B cell (primary cell): ENCODE measurements around the gene NFASC. TPM values are rescaled to one million over a fixed set of nuclear protein-coding genes. Genes with fewer than 3 reads are reported as not detected.

Experiments
- ATAC-seq: fragments of 200-7000 bp; cut with Tn5 transposase; one replicate; pipeline ENCODE4 v1.10.0; 2021; ENCODE audit warnings: low read depth, mild to moderate bottlenecking, moderate number of reproducible peaks, moderate library complexity
- CTCF ChIA-PET: fragments of 350-600 bp; sonication (Branson Sonifier 250); formaldehyde crosslinking; loops from one replicate; lab custom pipeline; 2021; ENCODE audit warnings: antibody characterized with exemption, inconsistent platforms; lab: Charles Lee
- POLR2A ChIA-PET: fragments of 350-600 bp; sonication (Branson Sonifier 250); formaldehyde crosslinking; loops from one replicate; lab custom pipeline; 2021; ENCODE audit warnings: antibody characterized with exemption; lab: Charles Lee
- DNase-seq: peaks from one replicate; pipeline ENCODE4 v3.0.0; 2013
- H2AFZ ChIP-seq: 2 replicates; pipeline ENCODE4 v1.6.1; 2012; ENCODE audit warnings: mild to moderate bottlenecking, low read depth, low read length; ENCODE audit not compliant: insufficient read depth, poor library complexity, severe bottlenecking
- H3K27ac ChIP-seq, 2 donors: 1 replicate in 1 of 2; 2 replicates in 1 of 2; pipeline ENCODE4 v1.5.1; 2012 to 2013; ENCODE audit warnings: low read length in 2 of 2, mild to moderate bottlenecking in 2 of 2, moderate library complexity in 1 of 2
- H3K27me3 ChIP-seq, 4 experiments: fragments of 200-600 bp in 1 of 4; sonication (generic) in 1 of 4; replicated peaks in 1 of 4; 1 replicate in 2 of 4; 2 replicates in 2 of 4; pipeline versions ENCODE4 v1.6.1 to v1.7.0; 2013 to 2016; ENCODE audit warnings: low read length in 3 of 4, mild to moderate bottlenecking in 2 of 4, mixed read lengths in 1 of 4, moderate library complexity in 1 of 4; ENCODE audit not compliant: insufficient read depth in 4 of 4, control insufficient read depth in 3 of 4; ENCODE audit errors: control extremely low read depth in 1 of 4
- H3K36me3 ChIP-seq, 2 experiments: replicated peaks in 1 of 2; 1 replicate in 1 of 2; 2 replicates in 1 of 2; pipeline versions ENCODE4 v1.6.1 to v1.7.1; 2013; ENCODE audit warnings: low read length in 1 of 2; ENCODE audit not compliant: insufficient read depth in 2 of 2, control insufficient read depth in 1 of 2; ENCODE audit errors: control extremely low read depth in 1 of 2, extremely low read depth in 1 of 2
- H3K4me1 ChIP-seq, 2 donors: fragments of 200-600 bp in 1 of 2; sonication (generic) in 1 of 2; 1 replicate in 1 of 2; 2 replicates in 1 of 2; pipeline versions ENCODE4 v1.5.1 to v1.6.1; 2013 to 2017; ENCODE audit warnings: low read length in 2 of 2; ENCODE audit not compliant: control insufficient read depth in 2 of 2, insufficient read depth in 2 of 2
- H3K4me2 ChIP-seq: replicated peaks from 2 replicates; pipeline ENCODE3; 2012; ENCODE audit warnings: mild to moderate bottlenecking, low read depth, low read length; ENCODE audit not compliant: poor library complexity, severe bottlenecking
- H3K4me3 ChIP-seq, 5 experiments: fragments of 200-600 bp in 1 of 5; sonication (generic) in 1 of 5; 1 replicate in 3 of 5; 2 replicates in 2 of 5; pipeline versions ENCODE4 v1.5.1 to v1.7.0; 2011 to 2016; ENCODE audit warnings: low read length in 4 of 5, mild to moderate bottlenecking in 4 of 5, low read depth in 2 of 5, control low read depth in 1 of 5, moderate library complexity in 1 of 5; ENCODE audit not compliant: insufficient read depth in 1 of 5; ENCODE audit errors: control extremely low read depth in 1 of 5, extremely low read depth in 1 of 5
- H3K79me2 ChIP-seq: fragments of 200-600 bp; sonication (generic); one replicate; pipeline ENCODE4 v1.6.0; 2016; ENCODE audit warnings: low read length; ENCODE audit not compliant: control insufficient read depth, insufficient read depth
- H3K9ac ChIP-seq: fragments of 200-600 bp; sonication (generic); 2 replicates; pipeline ENCODE4 v1.6.1; 2017; ENCODE audit warnings: mild to moderate bottlenecking, low read length, moderate library complexity
- H3K9me3 ChIP-seq, 3 donors: one replicate each; pipeline versions ENCODE4 v1.6.1 to v1.7.1; 2013; ENCODE audit warnings: low read length in 2 of 3; ENCODE audit not compliant: control insufficient read depth in 2 of 3, insufficient read depth in 1 of 3; ENCODE audit errors: control extremely low read depth in 1 of 3
- H4K20me1 ChIP-seq: 2 replicates; pipeline ENCODE4 v1.6.0; 2012; ENCODE audit warnings: mild to moderate bottlenecking, low read length; ENCODE audit not compliant: insufficient read depth, control insufficient read depth, poor library complexity, severe bottlenecking
- H3K27ac Mint-ChIP-seq: one replicate; pipeline ENCODE4 v1.8.0; 2021; ENCODE audit warnings: mixed read lengths
- H3K27me3 Mint-ChIP-seq: one replicate; pipeline ENCODE4 v1.8.0; 2021; ENCODE audit warnings: mixed read lengths
- H3K4me1 Mint-ChIP-seq: one replicate; pipeline ENCODE4 v1.8.0; 2021; ENCODE audit warnings: mixed read lengths
- H3K4me3 Mint-ChIP-seq: one replicate; pipeline ENCODE4 v1.8.0; 2021; ENCODE audit warnings: mixed read lengths
- H3K9me3 Mint-ChIP-seq: one replicate; pipeline ENCODE4 v1.8.0; 2022; ENCODE audit warnings: mixed read lengths; ENCODE audit not compliant: insufficient read depth
- CTCF ChIP-seq: fragments of 200-600 bp; IDR thresholded peaks from one replicate; pipeline ENCODE4 v1.8.0; 2022; ENCODE audit warnings: antibody characterized with exemption, mild to moderate bottlenecking
- EZH2 ChIP-seq: IDR thresholded peaks from 2 replicates; pipeline ENCODE4 v1.6.1; 2012; ENCODE audit warnings: borderline replicate concordance, low read depth, mild to moderate bottlenecking, moderate library complexity, low read length; ENCODE audit not compliant: insufficient read depth, poor library complexity, severe bottlenecking
- WGBS: methylation state at CpG from one replicate; pipeline ENCODE4 v1.1.5; 2013; ENCODE audit warnings: missing lambda C conversion rate; ENCODE audit not compliant: insufficient coverage; 5-methylcytosine and 5-hydroxymethylcytosine counted together
- intact Hi-C: fragments of 100-400 bp; cut with micrococcal nuclease; formaldehyde crosslinking; loops from one replicate; pipeline ENCODE4 v1.10.0; 2022
- polyA plus RNA-seq: library from polyadenylated mRNA; depleted of rRNA; stranded (reverse); fragments of >200 nt; gene quantifications from 2 replicates; pipeline ENCODE4 v1.2.3, GENCODE V29; 2012
- total RNA-seq, 2 donors: library from RNA; stranded (reverse); fragments of 120-200 nt in 1 of 2; gene quantifications; 1 replicate in 1 of 2; 2 replicates in 1 of 2; pipeline versions ENCODE4 v1.2.3 to v1.2.4, GENCODE V29; 2013 to 2022

NFASC gene
- total and polyA plus RNA-seq, 2 donors (not counting 1 experiment from before 2014, with no cell fraction given): 0.06 to 0.39 TPM

GRCh38 chr1:205025239-205025638 lies 154.6 kb downstream of the NFASC start:
- H4K20me1 ChIP-seq: no peaks in the 10 kb centered on the region
- ATAC-seq: no peak
- no peak overlapping the region for H2AFZ ChIP-seq
- H3K36me3 ChIP-seq: no peaks in the 10 kb centered on the region
- H3K4me2 ChIP-seq: no peak overlapping the region
- H3K9ac ChIP-seq: no peak overlapping the region
- POLR2A ChIA-PET: no interaction called here
- H3K4me3 ChIP-seq: no peak overlapping the region
- no peak overlapping the region for H3K27ac ChIP-seq
- DNase-seq: no peak
- 93% methylated on average over 13 of the region's 16 CpGs for WGBS
- Mint-ChIP-seq H3K9me3 (no peaks in the 10 kb centered on the region), H3K27me3 (peaks cover 24% of the 10 kb centered on the region), H3K27ac (no peak overlapping the region), H3K4me3 (no peak overlapping the region), H3K4me1 (peaks cover 1% of the 10 kb centered on the region)
- H3K79me2 ChIP-seq: no peaks in the 10 kb centered on the region
- H3K27me3 ChIP-seq: no peaks in the 10 kb centered on the region
- H3K9me3 ChIP-seq: no peaks in the 10 kb centered on the region
- no peaks in the 10 kb centered on the region for H3K4me1 ChIP-seq
- TF ChIP-seq EZH2: no peak
- no peak for TF ChIP-seq CTCF
- CTCF ChIA-PET: no interaction called here
- intact Hi-C loops: no loop called here

- Histone ChIP-seq H4K20me1 (no peaks in the 10 kb centered on the region), H3K4me3 (no peak overlapping the region), H3K4me2 (no peak overlapping the region), H3K36me3 (no peaks in the 10 kb centered on the region), H3K27me3 (no peaks in the 10 kb centered on the region), H3K9ac (no peak overlapping the region), H3K79me2 (no peaks in the 10 kb centered on the region), H2AFZ (no peak overlapping the region), H3K27ac (no peak overlapping the region), H3K9me3 (no peaks in the 10 kb centered on the region), H3K4me1 (no peaks in the 10 kb centered on the region)
- no CpG with 5 or more reads among the region's 6 CpGs for WGBS
- ChIA-PET CTCF (no interaction called here), POLR2A (no interaction called here)
- peaks cover 29% of the 10 kb centered on the region for H3K27me3 Mint-ChIP-seq
- H3K4me1 Mint-ChIP-seq: peaks cover 1% of the 10 kb centered on the region
- intact Hi-C loops: no loop called here
- no peak for DNase-seq
- TF ChIP-seq EZH2: no peak
- no peak for TF ChIP-seq CTCF
- H3K9me3 Mint-ChIP-seq: no peaks in the 10 kb centered on the region
- no peak overlapping the region for H3K4me3 Mint-ChIP-seq
- no peak overlapping the region for H3K27ac Mint-ChIP-seq
- no peak for ATAC-seq
These were observed 155.5 kb downstream of the NFASC start for GRCh38 chr1:205026181-205026580.
